Spleen (tissue), 11 donors: ENCODE measurements around the gene CEP152. TPM values are rescaled to one million over a fixed set of nuclear protein-coding genes. Genes with fewer than 3 reads are reported as not detected.

Experiments
- DNase-seq: peaks from one replicate; pipeline ENCODE4 v3.0.0-alpha.2; 2020
- H3K27ac ChIP-seq, 8 donors: fragments of 200-600 bp; sonication (generic) in 7 of 8; 1 replicate in 4 of 8; 2 replicates in 4 of 8; pipeline versions ENCODE4 v1.5.0 to v1.8.0; 2016 to 2021; ENCODE audit warnings: inconsistent platforms in 4 of 8, mild to moderate bottlenecking in 4 of 8, moderate library complexity in 1 of 8
- H3K27me3 ChIP-seq, 7 donors: fragments of 200-600 bp; sonication (generic) in 6 of 7; replicated peaks in 1 of 7; 1 replicate in 4 of 7; 2 replicates in 3 of 7; pipeline versions ENCODE4 v1.5.0 to v1.8.0; 2016 to 2021; ENCODE audit warnings: inconsistent platforms in 3 of 7, mild to moderate bottlenecking in 1 of 7
- H3K36me3 ChIP-seq, 6 donors: fragments of 200-600 bp; sonication (generic) in 5 of 6; 1 replicate in 4 of 6; 2 replicates in 2 of 6; pipeline versions ENCODE4 v1.5.0 to v1.8.0; 2016 to 2021; ENCODE audit warnings: inconsistent platforms in 2 of 6
- H3K4me1 ChIP-seq, 6 donors: fragments of 200-600 bp; sonication (generic) in 5 of 6; 1 replicate in 3 of 6; 2 replicates in 3 of 6; pipeline versions ENCODE4 v1.5.0 to v1.8.0; 2016 to 2021; ENCODE audit warnings: inconsistent platforms in 3 of 6
- H3K4me3 ChIP-seq, 8 donors: fragments of 200-600 bp; sonication (generic) in 7 of 8; 1 replicate in 4 of 8; 2 replicates in 4 of 8; pipeline versions ENCODE4 v1.5.0 to v1.8.0; 2016 to 2021; ENCODE audit warnings: inconsistent platforms in 4 of 8, mild to moderate bottlenecking in 4 of 8, moderate library complexity in 2 of 8
- H3K9me3 ChIP-seq, 8 donors: fragments of 200-600 bp; sonication (generic) in 7 of 8; 1 replicate in 4 of 8; 2 replicates in 4 of 8; pipeline versions ENCODE4 v1.5.0 to v1.8.0; 2016 to 2021; ENCODE audit warnings: inconsistent platforms in 4 of 8
- CTCF ChIP-seq, 11 experiments: fragments of 200-600 bp in 7 of 11; fragments of 450-650 bp in 4 of 11; sonication (generic) in 4 of 11; IDR thresholded peaks in 8 of 11; conservative IDR thresholded peaks in 3 of 11; 1 replicate in 7 of 11; 2 replicates in 4 of 11; pipeline versions ENCODE4 v1.4.0 to v1.8.0; 2016 to 2021; ENCODE audit warnings: antibody characterized with exemption in 11 of 11, inconsistent platforms in 4 of 11, mild to moderate bottlenecking in 1 of 11
- POLR2A ChIP-seq, 3 donors: fragments of 450-650 bp; IDR thresholded peaks; one replicate each; pipeline ENCODE4 v1.5.1; 2017; ENCODE audit warnings: antibody characterized with exemption in 3 of 3, mild to moderate bottlenecking in 1 of 3
- POLR2AphosphoS5 ChIP-seq, 3 donors: sonication (generic); formaldehyde crosslinking; IDR thresholded peaks; one replicate each; pipeline ENCODE4 v1.5.1; 2017; ENCODE audit warnings: antibody characterized with exemption in 3 of 3
- WGBS, 5 donors: extraction: QIAGEN DNeasy Blood & Tissue Kit in 3 of 5; methylation state at CpG; one replicate each; pipeline versions ENCODE4 v1.1.5 to v1.1.7; 2013 to 2018; 5-methylcytosine and 5-hydroxymethylcytosine counted together
- intact Hi-C: fragments of 100-400 bp; cut with DNase I; formaldehyde crosslinking; loops from one replicate; pipeline ENCODE4 v1.15.0; 2023; ENCODE audit warnings: low total_unique reads
- polyA plus RNA-seq, 3 donors: library from polyadenylated mRNA; stranded (reverse); fragments of 200-250 nt; gene quantifications; one replicate each; pipeline ENCODE4 v1.2.1, GENCODE V29; 2013
- total RNA-seq, 7 donors: library from RNA; depleted of rRNA in 3 of 7; stranded (reverse); fragments of >200 nt in 3 of 7; fragmentation: NEBNext Ultra II Directional in 4 of 7; extraction: Animal tissue kit (Norgen Biotek cat#: 25700) in 4 of 7; gene quantifications; one replicate each; pipeline versions ENCODE4 v1.1.0 to v1.2.1, GENCODE V29; 2016 to 2021
- donor health status: healthy with polysubstance abuse.
- donor health status: DM: no; HTN: no; CAD: no; lungs with moderate emphysema.
- donor health status: DM: no; HTN: no; CAD: no.
- donor health status: Bipolar disorder and iron deficiency.
- donor health status: healthy.
- donor health status: DM: no; HTN: no; CAD: no.
- donor health status: DM: yes; HTN: yes; CAD: no.

The CEP152 gene
- total and polyA plus RNA-seq, 10 donors, result 1.2 to 15.1 (median 7.5) TPM

DNA sequence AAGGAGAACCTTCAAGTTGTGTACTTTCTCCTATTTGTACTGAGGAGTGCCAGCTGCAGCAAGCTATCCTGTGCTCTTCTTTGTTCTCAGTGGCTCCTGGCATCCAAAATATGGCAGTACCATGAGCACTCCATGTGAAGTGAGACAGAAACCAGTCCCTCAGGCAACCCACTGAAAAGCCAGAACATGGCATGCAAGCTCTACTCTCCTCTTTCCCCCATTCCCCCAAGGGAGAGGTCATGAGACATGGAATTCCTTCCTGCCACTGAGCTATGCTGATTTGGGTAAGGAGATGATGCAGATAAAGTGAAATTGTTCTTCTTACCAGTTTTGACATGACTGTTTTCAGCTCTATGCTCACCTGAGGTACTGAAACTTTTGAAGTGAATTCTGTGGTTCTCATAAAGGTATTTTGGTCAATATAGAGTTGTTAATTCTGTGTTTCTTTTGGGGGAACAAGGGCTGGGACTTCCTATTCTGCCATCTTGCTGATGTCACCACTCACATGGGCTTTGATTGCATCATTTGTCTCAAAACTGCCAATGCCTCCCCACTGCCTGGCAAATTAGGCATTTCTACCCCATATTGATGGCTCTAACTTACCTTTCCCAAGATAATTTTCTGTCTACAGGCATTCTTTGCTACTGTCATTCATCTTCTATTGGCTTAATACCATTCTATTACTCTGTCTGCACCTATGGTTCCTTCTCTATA, 22.8 kb upstream of the CEP152 start:
- Histone ChIP-seq H3K27me3 (peaks cover 0 to 5% (median 0%) of the 10 kb centered on the region in 7 donors), H3K4me3 (no peak overlapping the region), H3K36me3 (no peaks in the 10 kb centered on the region), H3K4me1 (no peaks in the 10 kb centered on the region), H3K27ac (no peak overlapping the region), H3K9me3 (peaks cover 4 to 26% (median 23%) of the 10 kb centered on the region in 8 donors)
- TF ChIP-seq POLR2AphosphoS5 (IDR thresholded peaks at IDR 0.05), result no peak
- TF ChIP-seq CTCF (IDR thresholded peaks at IDR 0.05 in 8 of 11, conservative IDR thresholded peaks at IDR 0.05 in 3 of 11), result no peak
- no peak for TF ChIP-seq POLR2A (IDR thresholded peaks at IDR 0.05)
- intact Hi-C loops, result no loop called here
- DNase-seq, result no peak

- H3K27ac ChIP-seq, result no peak overlapping the region
- H3K36me3 ChIP-seq, result no peaks in the 10 kb centered on the region
- no peak for DNase-seq
- no peak for TF ChIP-seq POLR2AphosphoS5 (IDR thresholded peaks at IDR 0.05)
- no peak for TF ChIP-seq CTCF (IDR thresholded peaks at IDR 0.05 in 8 of 11, conservative IDR thresholded peaks at IDR 0.05 in 3 of 11)
- no peak for TF ChIP-seq POLR2A (IDR thresholded peaks at IDR 0.05)
- H3K4me1 ChIP-seq, result no peaks in the 10 kb centered on the region
- H3K4me3 ChIP-seq, result no peak overlapping the region
- intact Hi-C loops, result no loop called here
- peaks cover 4 to 26% (median 23%) of the 10 kb centered on the region in 8 donors for H3K9me3 ChIP-seq
- peaks cover 0 to 5% (median 0%) of the 10 kb centered on the region in 7 donors for H3K27me3 ChIP-seq
These were observed 21.8 kb upstream of the CEP152 start for GRCh38 chr15:48832648-48833047.

DNA sequence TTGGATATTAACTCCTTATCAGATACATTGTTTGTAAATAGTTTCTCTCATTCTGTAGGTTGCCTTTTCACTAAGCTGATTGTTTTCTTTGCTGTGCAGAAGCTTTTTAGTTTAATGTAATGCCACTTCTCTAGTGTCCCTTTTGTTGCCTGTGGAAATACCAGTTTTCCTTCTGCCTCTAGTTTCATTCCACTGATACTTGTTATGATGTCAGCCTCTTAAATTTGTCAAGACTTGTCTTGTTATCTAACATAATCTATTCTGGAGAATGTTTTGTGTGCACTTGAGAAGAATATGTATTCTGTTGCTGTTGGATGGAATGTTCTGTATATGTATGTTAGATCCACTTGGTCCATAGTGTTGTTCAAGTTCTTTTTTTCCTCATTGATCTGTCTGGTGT, 18.0 kb upstream of the CEP152 start:
- peaks cover 0 to 5% (median 0%) of the 10 kb centered on the region in 7 donors for H3K27me3 ChIP-seq
- intact Hi-C loops, result no loop called here
- H3K9me3 ChIP-seq, result peaks cover 4 to 25% (median 22%) of the 10 kb centered on the region in 8 donors
- TF ChIP-seq POLR2A (IDR thresholded peaks at IDR 0.05) (no peak), POLR2AphosphoS5 (IDR thresholded peaks at IDR 0.05) (no peak), CTCF (IDR thresholded peaks at IDR 0.05 in 8 of 11, conservative IDR thresholded peaks at IDR 0.05 in 3 of 11) (no peak)
- H3K36me3 ChIP-seq, result no peaks in the 10 kb centered on the region
- no peak overlapping the region for H3K27ac ChIP-seq
- no peak for DNase-seq
- no peak overlapping the region for H3K4me3 ChIP-seq
- no peaks in the 10 kb centered on the region for H3K4me1 ChIP-seq

- no peaks in the 10 kb centered on the region for H3K36me3 ChIP-seq
- no peak overlapping the region for H3K4me3 ChIP-seq
- no peak for TF ChIP-seq CTCF (IDR thresholded peaks at IDR 0.05 in 8 of 11, conservative IDR thresholded peaks at IDR 0.05 in 3 of 11)
- TF ChIP-seq POLR2AphosphoS5 (IDR thresholded peaks at IDR 0.05), result no peak
- no peak for TF ChIP-seq POLR2A (IDR thresholded peaks at IDR 0.05)
- no peak for DNase-seq
- peaks cover 4 to 20% (median 18%) of the 10 kb centered on the region in 8 donors for H3K9me3 ChIP-seq
- intact Hi-C loops, result no loop called here
- peaks cover 0 to 5% (median 0%) of the 10 kb centered on the region in 7 donors for H3K27me3 ChIP-seq
- 39 to 51% (median 48%) methylated on average over 4 of the region's 4 CpGs for WGBS, 5 donors
- no peak overlapping the region for H3K27ac ChIP-seq
- H3K4me1 ChIP-seq, result no peaks in the 10 kb centered on the region
These were observed 17.6 kb upstream of the CEP152 start for GRCh38 chr15:48828471-48828870.
